ENCODE data around the gene FOXI2.

Gene FOXI2

DNA sequence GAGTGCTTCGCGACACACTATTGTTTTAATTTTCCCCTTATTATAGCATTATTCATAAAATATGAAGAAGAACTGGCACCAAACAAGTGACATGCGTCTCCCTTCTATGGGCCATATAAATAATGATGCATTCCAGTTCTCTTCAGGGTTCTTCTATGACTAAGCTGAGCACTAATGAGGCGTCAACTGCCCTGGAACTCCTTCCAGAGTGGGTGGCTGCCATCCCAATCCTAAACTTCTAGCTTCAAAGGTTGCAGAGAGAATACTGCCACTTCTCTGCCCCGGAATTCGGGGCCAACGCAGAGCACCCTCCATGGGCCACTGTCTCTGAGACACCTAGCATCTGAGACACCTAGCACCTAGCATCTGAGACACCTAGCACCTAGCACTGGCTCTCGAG, 37.7 kb upstream of the FOXI2 start:
- Histone ChIP-seq H3K27ac (no peak overlapping the region), H3K4me3 (no peak overlapping the region)
- TF ChIP-seq, protein P1, sequence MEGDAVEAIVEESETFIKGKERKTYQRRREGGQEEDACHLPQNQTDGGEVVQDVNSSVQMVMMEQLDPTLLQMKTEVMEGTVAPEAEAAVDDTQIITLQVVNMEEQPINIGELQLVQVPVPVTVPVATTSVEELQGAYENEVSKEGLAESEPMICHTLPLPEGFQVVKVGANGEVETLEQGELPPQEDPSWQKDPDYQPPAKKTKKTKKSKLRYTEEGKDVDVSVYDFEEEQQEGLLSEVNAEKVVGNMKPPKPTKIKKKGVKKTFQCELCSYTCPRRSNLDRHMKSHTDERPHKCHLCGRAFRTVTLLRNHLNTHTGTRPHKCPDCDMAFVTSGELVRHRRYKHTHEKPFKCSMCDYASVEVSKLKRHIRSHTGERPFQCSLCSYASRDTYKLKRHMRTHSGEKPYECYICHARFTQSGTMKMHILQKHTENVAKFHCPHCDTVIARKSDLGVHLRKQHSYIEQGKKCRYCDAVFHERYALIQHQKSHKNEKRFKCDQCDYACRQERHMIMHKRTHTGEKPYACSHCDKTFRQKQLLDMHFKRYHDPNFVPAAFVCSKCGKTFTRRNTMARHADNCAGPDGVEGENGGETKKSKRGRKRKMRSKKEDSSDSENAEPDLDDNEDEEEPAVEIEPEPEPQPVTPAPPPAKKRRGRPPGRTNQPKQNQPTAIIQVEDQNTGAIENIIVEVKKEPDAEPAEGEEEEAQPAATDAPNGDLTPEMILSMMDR (IDR thresholded peaks at IDR 0.05) = no peak
- no peak for DNase-seq (ENCODE audit: low spot score)

DNA sequence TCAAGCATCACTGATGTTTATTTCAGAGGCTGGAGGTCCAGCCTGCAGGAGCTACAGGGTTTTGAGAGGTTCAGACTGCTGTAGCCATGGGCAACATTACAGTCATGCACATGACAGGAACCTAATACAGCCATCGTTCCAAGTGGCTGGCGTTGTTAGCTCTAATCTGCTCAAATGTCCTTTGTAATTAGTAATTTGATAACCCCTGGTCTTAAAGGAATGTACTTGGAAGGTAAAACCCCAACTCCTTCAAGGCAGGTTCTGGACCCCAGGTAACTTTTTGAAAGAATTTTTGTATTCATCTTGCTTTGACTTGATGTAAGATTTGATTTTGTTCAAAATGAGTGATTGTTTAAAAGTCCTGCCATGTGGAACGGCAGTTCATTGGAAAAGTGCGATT, 34.7 kb upstream of the FOXI2 start:
- TF ChIP-seq, protein P1 (IDR thresholded peaks at IDR 0.05) = no peak
- no peak overlapping the region for H3K4me3 ChIP-seq
- H3K27ac ChIP-seq = no peak overlapping the region
- DNase-seq (ENCODE audit: low spot score) = no peak

DNA sequence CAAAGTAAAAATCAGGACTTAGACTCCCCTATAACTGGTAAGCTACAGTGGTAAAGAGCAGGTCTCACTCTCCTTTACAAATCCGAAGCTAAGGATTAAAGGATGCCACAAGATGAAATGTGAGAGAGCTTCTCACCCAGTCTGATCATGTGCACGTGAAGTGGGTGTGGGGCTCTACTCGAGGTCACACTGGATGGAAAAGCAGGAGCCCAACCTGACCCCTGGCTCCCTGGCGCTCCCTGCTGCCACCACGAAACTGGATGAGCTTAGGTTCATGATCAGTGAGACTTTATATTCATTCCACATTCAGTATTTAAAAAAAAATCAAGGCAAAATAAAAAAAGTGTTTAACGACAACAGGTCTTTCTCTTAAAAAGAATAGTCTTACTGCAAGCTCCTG, 21.7 kb upstream of the FOXI2 start:
- no peak for DNase-seq (ENCODE audit: low spot score)
- TF ChIP-seq, protein P1 (IDR thresholded peaks at IDR 0.05) = no peak
- Histone ChIP-seq H3K4me3 (no peak overlapping the region), H3K27ac (no peak overlapping the region)

DNA sequence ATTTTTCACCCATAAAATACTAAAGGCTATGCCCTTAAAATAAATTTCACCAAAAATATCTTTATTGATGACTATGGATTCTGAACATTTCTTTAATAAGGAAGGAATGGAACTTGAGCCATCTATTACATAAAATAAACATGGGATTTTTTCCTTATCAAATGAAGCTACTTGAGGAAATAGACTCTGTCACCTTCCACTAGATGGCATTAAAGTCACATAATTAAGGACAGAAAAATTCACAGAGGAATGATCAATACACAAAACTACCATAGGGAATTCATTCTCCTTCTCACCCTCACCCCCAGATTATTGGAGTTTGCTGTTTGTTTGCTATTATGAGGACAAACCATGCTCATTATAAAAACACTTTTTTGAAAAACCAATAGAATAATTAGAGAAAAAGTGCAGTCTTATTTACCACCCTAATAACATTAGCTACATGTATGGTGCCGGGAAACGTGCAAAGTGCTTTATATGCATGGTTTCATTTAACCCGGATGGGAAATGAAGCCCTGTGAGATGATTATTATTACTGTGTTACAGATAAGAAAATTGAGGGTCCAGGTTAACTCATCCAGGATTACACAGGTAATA, 21.1 kb upstream of the FOXI2 start:
- DNase-seq (ENCODE audit: low spot score) = no peak
- H3K27ac ChIP-seq = no peak overlapping the region
- no peak overlapping the region for H3K4me3 ChIP-seq
- TF ChIP-seq, protein P1 (IDR thresholded peaks at IDR 0.05) = no peak

DNA sequence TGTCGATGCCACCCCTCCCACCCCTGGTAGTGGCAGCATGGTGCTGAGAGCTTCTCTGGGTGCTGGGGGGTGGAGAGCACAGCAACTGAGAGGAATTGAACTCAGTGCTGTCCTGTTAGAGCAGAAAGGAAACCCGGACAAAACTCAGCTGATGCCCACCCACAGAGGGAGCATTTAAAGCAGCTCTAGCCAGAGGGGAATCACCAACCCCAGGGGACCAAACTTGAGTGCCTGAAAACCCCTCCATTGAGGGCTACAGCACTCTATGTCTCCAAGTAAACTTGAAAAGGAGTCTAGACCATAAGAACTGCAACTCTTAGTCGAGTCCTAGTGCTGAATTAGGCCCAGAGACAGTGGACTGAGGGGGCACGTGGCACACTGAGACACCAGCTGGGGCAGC, 16.8 kb upstream of the FOXI2 start:
- no peak overlapping the region for H3K27ac ChIP-seq
- no peak overlapping the region for H3K4me3 ChIP-seq
- TF ChIP-seq, protein P1 (IDR thresholded peaks at IDR 0.05) = no peak

DNA sequence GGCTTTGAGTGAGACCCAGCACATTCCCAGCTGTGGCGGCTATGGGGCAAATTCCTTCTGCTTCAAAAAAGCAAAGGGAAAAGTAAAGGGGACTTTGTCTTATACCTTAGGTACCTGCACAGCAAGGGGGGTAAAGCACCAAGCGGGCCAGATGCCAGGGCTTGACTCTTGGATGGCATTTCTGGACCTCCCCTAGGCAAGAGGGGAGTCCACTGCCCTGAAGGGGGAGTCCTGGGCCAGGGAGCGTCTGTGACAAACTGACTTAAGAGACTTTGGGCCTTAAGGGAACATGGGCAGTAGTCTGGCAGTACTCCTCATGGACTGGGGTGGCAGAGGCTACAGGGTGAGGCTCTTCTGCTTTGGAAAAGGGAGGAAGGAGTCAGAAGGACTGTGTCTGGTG, 16.1 kb upstream of the FOXI2 start:
- no peak overlapping the region for H3K4me3 ChIP-seq
- TF ChIP-seq, protein P1 (IDR thresholded peaks at IDR 0.05) = no peak
- no peak overlapping the region for H3K27ac ChIP-seq
- no peak for DNase-seq (ENCODE audit: low spot score)

More for the DNA sequence above, 16.8 kb upstream of the FOXI2 start:
- no peak for DNase-seq (ENCODE audit: low spot score)

DNA sequence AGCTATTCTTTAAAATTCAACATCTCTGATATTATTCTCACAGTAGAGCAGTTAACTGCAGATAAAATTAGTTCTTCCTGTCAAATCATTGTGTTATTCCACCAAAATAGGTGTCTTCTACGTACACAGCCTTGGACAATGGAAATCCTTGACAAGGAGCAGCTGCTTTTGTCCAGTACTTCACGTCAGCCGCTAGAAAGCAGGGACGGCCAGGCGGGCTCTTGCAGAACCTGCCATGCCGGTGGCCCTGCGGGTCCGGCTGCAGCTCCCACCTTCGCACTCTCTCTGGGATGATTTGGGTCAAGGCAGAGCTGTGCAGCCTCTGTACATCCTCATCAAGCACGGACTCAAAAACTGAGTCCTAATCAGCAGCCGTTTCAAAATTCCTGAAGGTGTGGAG, 2.2 kb upstream of the FOXI2 start:
- TF ChIP-seq, protein P1 (IDR thresholded peaks at IDR 0.05) = no peak
- no peak overlapping the region for H3K27ac ChIP-seq
- DNase-seq (ENCODE audit: low spot score) = no peak
- H3K4me3 ChIP-seq = no peak overlapping the region
